ENCODE results near the gene SUN2.
A peak's percentile ranks its signal among the peaks of the same experiment; 100 is the strongest.

Gene SUN2

DNA sequence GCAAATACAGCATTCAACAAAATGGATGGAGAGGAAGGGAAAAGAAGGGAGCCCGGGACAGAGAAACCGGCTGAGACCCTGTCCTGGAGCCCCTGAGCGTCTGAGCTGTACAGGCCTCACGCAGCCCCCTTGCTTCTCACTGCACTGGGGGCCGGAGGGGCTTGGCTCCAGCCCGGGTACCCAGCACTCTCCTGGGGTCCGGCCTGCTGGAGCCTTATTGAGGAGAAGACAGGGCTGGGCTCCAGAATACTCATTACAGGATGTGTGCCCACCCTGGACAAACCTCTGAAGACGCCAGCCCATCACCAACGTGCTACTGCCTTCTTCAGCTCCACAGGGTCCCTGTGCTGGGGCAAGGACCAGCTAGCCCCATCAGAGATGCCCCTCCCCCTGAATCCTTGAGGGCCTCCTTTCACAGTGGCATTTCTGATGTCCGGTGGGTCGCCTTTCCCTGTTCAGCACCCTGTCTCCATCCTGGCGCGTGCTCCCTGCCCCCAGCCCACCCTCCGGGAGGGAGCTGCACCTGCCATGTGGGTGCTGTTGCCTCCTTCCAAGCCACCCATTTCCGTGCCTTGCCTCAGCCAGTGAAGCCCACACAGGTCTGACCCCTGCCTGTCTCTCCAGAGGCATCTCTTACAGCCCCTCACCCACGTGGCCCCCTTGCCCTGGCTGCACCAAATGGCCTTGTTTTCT lies 14.6 kb upstream of the SUN2 start:
- Mint-ChIP-seq H3K4me1 (ENCODE audit: low read depth) (peaks cover 6% of the 10 kb centered on the region), H3K36me3 (ENCODE audit: low read depth) (no peaks in the 10 kb centered on the region), H3K27ac (no peak overlapping the region), H3K27me3 (peaks cover 8% of the 10 kb centered on the region), H3K4me3 (no peak overlapping the region), H3K9me3 (no peaks in the 10 kb centered on the region)
- intact Hi-C loops (cut with micrococcal nuclease), result loop anchor here (10.0 kb wide), 1 partner anchor 84 kb away; no protein-coding TSS in a partner anchor

DNA sequence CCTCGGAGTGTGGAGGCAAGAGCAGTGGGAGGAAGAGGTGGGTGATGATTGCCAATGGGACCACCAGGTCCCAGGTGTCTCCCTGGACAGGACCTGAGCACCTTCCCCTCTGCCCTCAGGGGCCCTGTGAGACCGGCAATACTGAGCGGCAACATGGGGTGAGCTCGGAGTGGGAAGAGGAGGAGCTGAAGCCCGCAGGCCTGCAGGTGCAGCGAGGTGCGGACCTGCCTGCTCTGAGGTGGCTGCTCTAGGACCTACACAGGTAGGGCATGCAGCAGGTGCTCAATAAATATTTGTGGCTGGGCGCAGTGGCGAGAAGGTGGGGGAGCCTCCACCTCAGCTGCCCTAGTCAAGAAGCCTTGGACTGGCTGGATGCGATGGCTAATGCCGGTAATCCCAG lies 12.2 kb upstream of the SUN2 start:
- Mint-ChIP-seq H3K27ac (no peak overlapping the region), H3K36me3 (ENCODE audit: low read depth) (no peaks in the 10 kb centered on the region), H3K9me3 (no peaks in the 10 kb centered on the region), H3K4me3 (no peak overlapping the region), H3K27me3 (peaks cover 10% of the 10 kb centered on the region), H3K4me1 (ENCODE audit: low read depth) (peaks cover 6% of the 10 kb centered on the region)
- intact Hi-C loops (cut with micrococcal nuclease), result loop anchor here (10.0 kb wide), 1 partner anchor 237 kb away; no protein-coding TSS in a partner anchor

DNA sequence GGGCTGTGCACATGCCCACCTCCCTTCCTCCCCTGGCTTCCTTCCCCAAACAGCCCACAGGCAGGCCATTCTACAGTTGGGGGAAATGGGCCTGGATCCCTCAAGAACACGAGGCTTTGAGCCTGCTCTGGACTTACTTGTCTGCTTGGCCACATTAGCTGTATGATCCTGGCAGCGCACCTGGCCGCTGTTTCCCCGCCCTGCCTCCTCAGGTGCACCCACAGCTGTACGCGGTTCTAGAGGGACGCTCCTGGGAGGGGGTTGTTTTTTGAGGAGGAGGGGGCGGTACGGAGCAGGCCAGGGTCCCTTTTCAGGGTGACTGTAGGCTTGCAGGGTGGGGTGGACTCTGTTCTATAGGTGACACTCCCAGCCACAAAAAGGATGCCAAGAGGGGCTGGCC lies 11.5 kb upstream of the SUN2 start:
- Mint-ChIP-seq H3K4me3 (no peak overlapping the region), H3K27ac (no peak overlapping the region), H3K9me3 (no peaks in the 10 kb centered on the region), H3K27me3 (peaks cover 13% of the 10 kb centered on the region), H3K36me3 (ENCODE audit: low read depth) (no peaks in the 10 kb centered on the region), H3K4me1 (ENCODE audit: low read depth) (peaks cover 6% of the 10 kb centered on the region)
- intact Hi-C loops (cut with micrococcal nuclease), result loop anchor here (10.0 kb wide), 1 partner anchor 237 kb away; no protein-coding TSS in a partner anchor

DNA sequence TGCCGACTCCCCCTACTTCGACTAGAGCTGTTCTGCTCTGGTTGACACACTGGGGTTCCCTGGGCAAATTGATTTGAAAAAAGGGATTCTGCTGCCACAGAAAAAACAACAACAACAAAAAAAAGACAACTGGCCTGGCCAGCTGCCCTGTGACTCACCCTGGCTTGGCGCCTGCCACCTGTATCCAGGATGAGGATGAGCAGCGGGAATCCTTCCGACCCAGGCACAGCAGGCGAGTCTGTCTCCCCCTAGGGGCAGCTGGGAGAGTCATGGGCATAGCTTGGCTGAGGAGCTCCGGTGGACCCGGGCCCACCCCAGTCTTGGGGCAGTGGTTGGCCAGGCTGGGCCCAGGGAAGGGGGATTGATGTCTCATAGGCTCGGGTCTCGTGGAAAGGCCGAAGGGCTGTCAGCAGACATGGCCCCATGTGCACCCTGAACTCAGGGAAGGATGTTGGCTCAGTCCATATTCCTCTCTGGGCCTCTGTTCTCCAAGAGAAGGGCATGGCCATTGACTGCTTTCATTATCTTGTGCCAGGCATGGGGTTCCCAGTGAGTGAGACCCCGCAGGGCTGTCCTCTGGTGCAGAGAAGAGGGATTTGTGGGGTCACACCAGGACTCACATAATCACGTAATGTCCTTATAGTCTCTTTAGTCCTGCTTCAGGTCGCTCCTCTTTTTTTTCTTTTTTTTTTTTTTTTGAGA lies 10.4 kb upstream of the SUN2 start:
- H3K9me3 Mint-ChIP-seq, result no peaks in the 10 kb centered on the region
- no peaks in the 10 kb centered on the region for H3K36me3 Mint-ChIP-seq (ENCODE audit: low read depth)
- H3K4me3 Mint-ChIP-seq, result no peak overlapping the region
- peaks cover 6% of the 10 kb centered on the region for H3K4me1 Mint-ChIP-seq (ENCODE audit: low read depth)
- intact Hi-C loops (cut with micrococcal nuclease), result loop anchor here (10.0 kb wide), 1 partner anchor 239 kb away; no protein-coding TSS in a partner anchor
- peaks cover 13% of the 10 kb centered on the region for H3K27me3 Mint-ChIP-seq
- no peak overlapping the region for H3K27ac Mint-ChIP-seq

DNA sequence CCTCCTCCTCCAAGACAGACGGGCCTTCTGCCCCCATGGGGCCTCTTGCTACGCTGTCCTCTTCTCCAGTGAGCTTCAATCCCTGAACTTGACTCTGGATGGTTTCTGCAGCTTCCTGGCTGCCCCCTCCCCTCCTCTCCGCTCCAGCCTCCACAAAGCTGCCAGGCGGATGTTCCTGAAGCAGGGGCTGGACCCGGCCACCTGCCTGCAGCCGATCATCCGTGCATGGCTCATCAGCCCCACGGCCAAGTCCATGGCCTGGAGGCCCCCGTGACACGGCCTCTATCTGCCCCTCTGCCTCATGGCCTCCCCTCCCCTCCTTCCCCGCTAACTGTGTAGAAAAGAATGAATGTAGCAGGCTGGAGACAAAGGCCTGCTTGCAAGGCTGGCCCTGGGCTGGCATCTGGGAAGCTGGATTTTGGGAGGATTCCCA lies 6.8 kb upstream of the SUN2 start:
- intact Hi-C loops (cut with micrococcal nuclease), result loop anchor here (10.0 kb wide), 1 partner anchor 242 kb away; no protein-coding TSS in a partner anchor
- H3K27ac Mint-ChIP-seq, result no peak overlapping the region
- no peaks in the 10 kb centered on the region for H3K9me3 Mint-ChIP-seq
- peaks cover 5% of the 10 kb centered on the region for H3K27me3 Mint-ChIP-seq
- H3K4me1 Mint-ChIP-seq (ENCODE audit: low read depth), result peaks cover 19% of the 10 kb centered on the region
- no peaks in the 10 kb centered on the region for H3K36me3 Mint-ChIP-seq (ENCODE audit: low read depth)
- no peak overlapping the region for H3K4me3 Mint-ChIP-seq

DNA sequence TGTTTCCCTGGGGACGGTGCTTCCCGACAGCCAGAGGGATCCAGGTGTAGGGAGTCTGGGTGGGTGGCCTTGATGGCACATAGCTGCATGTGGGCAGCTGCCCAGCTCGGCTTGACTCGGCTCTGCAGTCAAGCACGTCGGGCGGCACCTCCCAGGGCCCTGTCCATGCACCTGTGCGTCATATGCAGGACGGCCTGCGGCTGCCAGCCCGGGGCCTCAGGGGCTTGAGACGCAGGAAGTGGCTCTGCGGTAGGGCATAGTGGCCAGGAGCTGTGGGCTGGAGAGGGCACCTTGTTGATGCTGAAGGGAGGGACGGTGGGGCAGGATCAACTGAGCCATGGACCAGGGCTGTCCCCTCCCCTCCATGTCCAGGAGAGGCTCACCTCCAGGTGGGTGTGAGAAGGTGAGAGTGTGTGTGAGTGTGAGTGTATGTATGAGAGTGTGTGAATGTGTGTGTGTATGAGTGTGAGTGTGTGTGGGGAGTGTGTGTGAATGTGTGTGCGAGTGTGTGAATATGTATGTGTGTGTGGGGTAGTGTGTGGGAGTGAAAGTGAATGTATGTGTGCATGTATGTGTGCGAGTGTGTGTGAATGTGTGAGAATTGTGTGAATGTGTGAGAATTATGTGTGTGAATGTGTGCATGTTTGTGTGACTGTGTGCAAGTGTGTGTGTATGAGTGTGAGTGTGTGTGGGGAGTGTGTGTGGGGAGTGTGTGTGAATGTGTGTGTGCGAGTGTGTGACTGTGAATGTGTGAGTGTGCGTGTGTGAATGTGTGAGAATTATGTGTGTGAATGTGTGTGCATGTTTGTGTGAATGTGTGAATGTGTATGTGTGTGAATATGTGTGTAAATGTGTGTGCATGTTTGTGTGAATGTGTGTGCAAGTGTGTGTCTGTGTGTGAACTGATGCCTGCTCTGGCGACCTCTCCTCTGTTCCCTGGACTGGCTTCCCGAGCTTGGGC lies 5.7 kb upstream of the SUN2 start:
- Mint-ChIP-seq H3K27me3 (peaks cover 5% of the 10 kb centered on the region), H3K36me3 (ENCODE audit: low read depth) (no peaks in the 10 kb centered on the region), H3K9me3 (no peaks in the 10 kb centered on the region), H3K4me1 (ENCODE audit: low read depth) (peaks cover 30% of the 10 kb centered on the region), H3K27ac (no peak overlapping the region), H3K4me3 (no peak overlapping the region)
- intact Hi-C loops (cut with micrococcal nuclease), result loop anchor here (10.0 kb wide), 1 partner anchor 243 kb away; no protein-coding TSS in a partner anchor

DNA sequence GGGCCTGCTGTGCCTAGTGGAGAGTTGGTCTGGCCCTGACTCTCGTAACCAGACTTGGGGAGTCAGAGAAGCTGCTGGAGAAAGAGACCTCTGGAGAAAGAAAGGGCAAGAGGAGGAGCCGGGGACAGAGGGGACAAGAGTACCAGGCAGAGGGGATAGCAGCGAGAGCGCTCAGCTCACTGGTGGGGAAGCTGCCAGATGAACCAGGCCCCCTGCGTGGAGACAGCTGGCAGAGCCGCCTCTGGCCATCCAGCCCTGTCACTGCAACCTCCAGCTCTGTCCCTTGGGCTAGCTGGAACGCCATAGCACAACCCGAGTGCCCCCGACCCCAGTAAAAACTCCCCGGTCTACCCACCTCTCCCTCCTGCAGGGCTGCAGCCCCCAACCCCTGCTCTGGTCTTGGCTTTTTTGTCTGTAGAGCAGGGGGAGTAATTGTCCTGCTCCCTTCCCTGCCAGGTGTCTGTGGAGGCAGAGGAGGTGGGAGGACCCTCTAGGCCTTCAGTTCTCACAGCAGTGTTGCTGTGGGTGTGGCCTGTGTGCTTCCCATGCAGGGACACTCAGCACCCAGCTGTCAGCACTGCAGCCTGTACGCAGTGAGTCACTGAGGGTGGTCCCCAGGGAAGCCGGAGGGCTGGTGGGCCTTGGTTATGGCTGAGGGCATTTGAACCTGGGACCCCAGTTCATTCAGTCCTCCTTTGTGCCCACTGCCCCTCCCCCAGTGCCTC lies 4.8 kb upstream of the SUN2 start:
- H3K4me1 Mint-ChIP-seq (ENCODE audit: low read depth), result peaks cover 32% of the 10 kb centered on the region
- intact Hi-C loops (cut with micrococcal nuclease), result loop anchor here (10.0 kb wide), 1 partner anchor 244 kb away; no protein-coding TSS in a partner anchor
- H3K9me3 Mint-ChIP-seq, result no peaks in the 10 kb centered on the region
- no peak overlapping the region for H3K4me3 Mint-ChIP-seq
- H3K36me3 Mint-ChIP-seq (ENCODE audit: low read depth), result no peaks in the 10 kb centered on the region
- no peak overlapping the region for H3K27ac Mint-ChIP-seq
- H3K27me3 Mint-ChIP-seq, result peaks cover 5% of the 10 kb centered on the region

DNA sequence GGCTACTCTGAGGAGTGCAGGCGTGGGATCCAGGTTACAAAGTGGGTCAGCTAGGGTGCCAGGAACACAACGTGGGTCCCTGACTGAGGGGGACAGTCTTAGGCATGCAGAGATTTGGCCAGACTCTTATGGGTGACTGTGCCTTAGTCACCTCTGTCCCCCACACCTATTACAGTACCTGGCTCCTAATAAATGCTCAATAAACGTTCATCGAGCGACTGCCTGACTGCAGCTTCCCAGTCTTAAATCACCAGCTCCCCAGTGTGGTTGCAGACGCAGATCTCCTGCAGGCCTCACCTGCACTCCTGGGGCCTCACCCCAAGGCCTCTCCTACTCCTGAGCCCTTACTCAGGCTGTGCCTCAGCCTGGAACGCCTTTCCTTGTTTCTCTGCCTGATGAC lies 3.2 kb upstream of the SUN2 start:
- intact Hi-C loops (cut with micrococcal nuclease), result no loop called here
- no peaks in the 10 kb centered on the region for H3K9me3 Mint-ChIP-seq
- H3K27ac Mint-ChIP-seq, result no peak overlapping the region
- H3K4me3 Mint-ChIP-seq, result no peak overlapping the region
- H3K4me1 Mint-ChIP-seq (ENCODE audit: low read depth), result peaks cover 45% of the 10 kb centered on the region
- peaks cover 5% of the 10 kb centered on the region for H3K27me3 Mint-ChIP-seq
- peaks cover under 1% of the 10 kb centered on the region for H3K36me3 Mint-ChIP-seq (ENCODE audit: low read depth)

DNA sequence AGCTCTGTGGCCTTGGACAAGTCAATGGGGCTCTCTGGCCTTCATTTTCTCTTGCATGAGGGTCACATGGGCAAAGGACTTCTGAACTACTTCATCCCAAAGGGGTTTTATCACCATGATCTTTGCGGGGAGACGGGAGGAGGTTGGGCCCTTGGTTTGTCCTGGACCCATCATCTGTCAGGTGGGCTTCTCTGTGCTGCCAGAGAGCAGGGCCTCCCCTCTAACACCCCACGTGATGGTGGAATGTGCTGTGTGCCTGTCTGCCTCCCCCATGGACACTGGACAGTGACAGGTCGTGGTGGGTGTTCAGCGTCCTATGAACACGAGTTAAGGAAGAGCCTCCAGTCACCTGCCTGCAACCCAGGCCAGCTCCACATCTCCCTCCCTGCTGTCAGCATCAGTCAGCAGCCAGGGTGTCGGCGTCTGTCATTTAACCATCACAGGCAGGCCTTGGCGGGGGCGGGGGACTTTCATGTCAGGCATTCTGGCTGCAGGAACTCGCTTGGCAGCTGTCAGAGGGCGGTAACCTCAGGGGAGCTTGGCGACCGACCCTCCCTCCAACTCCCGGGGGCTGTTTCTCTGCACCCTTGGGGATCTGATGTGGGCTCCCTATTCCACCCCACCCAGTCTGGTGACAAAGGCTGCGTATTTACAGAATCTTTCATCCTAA lies 2.6 kb upstream of the SUN2 start:
- Mint-ChIP-seq H3K9me3 (no peaks in the 10 kb centered on the region), H3K36me3 (ENCODE audit: low read depth) (peaks cover 6% of the 10 kb centered on the region), H3K4me3 (no peak overlapping the region), H3K27me3 (peaks cover 3% of the 10 kb centered on the region), H3K27ac (no peak overlapping the region), H3K4me1 (ENCODE audit: low read depth) (peaks cover 51% of the 10 kb centered on the region)
- intact Hi-C loops (cut with micrococcal nuclease), result no loop called here

DNA sequence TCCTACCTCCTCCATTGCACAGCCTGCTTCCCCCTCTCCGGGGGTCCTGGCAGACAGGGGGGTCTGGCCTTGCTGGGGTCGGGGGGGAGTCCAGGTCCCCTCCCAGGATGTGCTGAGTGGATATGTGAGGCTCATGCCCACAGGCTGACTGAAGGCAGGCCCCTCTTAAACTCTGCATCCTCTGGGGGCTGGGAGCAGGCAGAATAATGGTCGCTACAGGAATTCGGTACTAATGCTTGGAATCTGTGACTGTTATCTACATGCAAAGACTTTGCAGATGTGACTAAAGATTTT lies 1.6 kb upstream of the SUN2 start:
- H3K36me3 Mint-ChIP-seq (ENCODE audit: low read depth), result peaks cover 16% of the 10 kb centered on the region
- H3K4me3 Mint-ChIP-seq, result no peak overlapping the region
- peaks cover 60% of the 10 kb centered on the region for H3K4me1 Mint-ChIP-seq (ENCODE audit: low read depth)

DNA sequence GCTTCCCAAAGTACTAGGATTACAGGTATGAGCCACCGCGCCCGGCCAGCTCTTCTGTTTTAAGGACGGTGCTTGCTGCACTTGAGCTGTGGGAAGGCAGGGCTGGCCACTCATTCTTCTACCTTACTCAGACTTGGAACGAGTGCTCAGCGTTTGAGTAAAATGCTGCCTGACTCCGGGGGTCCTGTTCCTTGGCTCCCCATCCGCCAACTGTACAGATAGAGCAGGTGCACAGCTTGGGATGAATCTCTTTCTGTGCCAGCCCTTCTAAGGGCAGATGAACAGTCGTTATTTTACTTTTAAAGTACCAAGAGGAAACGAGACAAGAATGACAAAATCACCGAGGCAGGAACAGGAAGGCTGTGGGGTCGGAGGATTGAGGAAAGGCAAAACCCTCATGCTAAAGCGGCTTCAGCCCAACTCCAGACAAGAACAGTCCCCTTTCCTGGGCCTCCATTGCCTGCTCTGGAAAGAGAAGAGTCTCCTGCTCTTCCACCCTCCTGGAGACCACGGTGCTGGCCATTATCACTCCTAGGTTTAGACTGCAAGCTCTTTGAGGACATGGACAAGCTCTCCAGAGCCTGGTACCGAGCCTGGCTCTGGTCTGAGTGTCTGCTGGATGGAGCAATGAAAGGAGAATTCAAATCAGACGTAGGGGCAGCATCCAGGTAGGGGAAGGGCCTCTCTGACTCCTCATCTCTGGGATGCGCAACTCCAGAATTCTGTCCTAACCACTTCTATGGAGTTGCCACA lies 1.1 kb upstream of the SUN2 start:
- Mint-ChIP-seq H3K4me3 (peak overlapping the region; percentile 77), H3K27me3 (no peaks in the 10 kb centered on the region), H3K4me1 (ENCODE audit: low read depth) (peaks cover 65% of the 10 kb centered on the region), H3K27ac (peak overlapping the region; percentile 90), H3K9me3 (no peaks in the 10 kb centered on the region), H3K36me3 (ENCODE audit: low read depth) (peaks cover 21% of the 10 kb centered on the region)
- intact Hi-C loops (cut with micrococcal nuclease), result loop anchor here (2.0 kb wide), 1 partner anchor 52 kb away; the partner anchor contains the start of gene GTPBP1

More for the DNA sequence above, 1.6 kb upstream of the SUN2 start:
- no peaks in the 10 kb centered on the region for H3K9me3 Mint-ChIP-seq
- peak overlapping the region; percentile 90 for H3K27ac Mint-ChIP-seq
- peaks cover under 1% of the 10 kb centered on the region for H3K27me3 Mint-ChIP-seq
- intact Hi-C loops (cut with micrococcal nuclease), result loop anchor here (2.0 kb wide), 1 partner anchor 53 kb away; the partner anchor contains the start of gene GTPBP1

DNA sequence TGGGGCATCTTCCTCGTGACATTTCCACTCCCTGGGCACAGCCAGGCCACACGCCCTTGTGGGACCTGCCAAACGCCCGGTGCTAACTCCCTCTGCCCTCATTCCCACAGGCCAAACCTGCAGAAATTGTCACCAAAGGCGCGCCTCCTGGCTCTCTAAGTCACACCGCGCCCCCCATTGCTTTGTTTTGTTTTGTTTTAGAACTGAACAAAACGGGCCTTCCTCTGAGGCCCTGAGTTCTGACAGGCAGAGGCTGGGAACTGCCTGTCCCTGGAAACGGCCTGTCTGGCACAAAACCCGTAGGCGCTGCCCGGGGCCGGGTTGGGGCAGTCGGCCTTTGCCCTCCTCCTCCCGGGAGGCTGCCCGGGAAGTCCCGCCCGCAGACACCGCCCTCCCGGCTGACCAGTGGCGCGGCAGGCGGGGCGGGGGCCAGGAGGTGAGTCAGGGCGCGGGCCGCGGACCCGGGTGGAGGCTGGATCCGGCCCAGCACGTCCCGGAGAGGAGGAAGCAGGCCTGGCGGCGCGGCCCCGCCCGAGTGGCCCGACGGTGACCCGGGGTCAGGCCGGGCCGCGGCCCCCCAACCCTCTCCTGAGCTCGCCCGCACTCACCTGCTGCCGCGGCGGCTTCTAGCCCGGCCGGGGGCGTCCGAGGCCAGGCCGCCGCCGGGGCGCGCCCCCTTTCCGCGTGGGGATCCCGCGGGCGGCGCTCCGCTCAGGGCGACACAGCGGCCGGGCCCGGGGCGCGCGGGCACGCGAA lies 465 bp downstream of the SUN2 start:
- H3K9me3 Mint-ChIP-seq, result no peaks in the 10 kb centered on the region
- intact Hi-C loops (cut with micrococcal nuclease), result no loop called here
- peaks cover 76% of the 10 kb centered on the region for H3K4me1 Mint-ChIP-seq (ENCODE audit: low read depth)
- H3K4me3 Mint-ChIP-seq, result peak overlapping the region; percentile 77
- no peaks in the 10 kb centered on the region for H3K27me3 Mint-ChIP-seq
- peak overlapping the region; percentile 90 for H3K27ac Mint-ChIP-seq
- peaks cover 37% of the 10 kb centered on the region for H3K36me3 Mint-ChIP-seq (ENCODE audit: low read depth)

All from dendritic cell treated with granulocyte-macrophage colony-stimulating factor and Interleukin-4, amounts not matched to agents 40 ng/mL and 50 ng/mL, for 4 days (primary cell).